Astrocyte of the cerebellum (primary cell): ENCODE measurements around the gene FAM107B.

ENCODE experiments used
- DNase-seq: peaks from one replicate; pipeline ENCODE4 v3.0.0-alpha.2; 2011; ENCODE audit warnings: low read depth
- H3K4me3 ChIP-seq: 2 replicates; pipeline ENCODE4 v1.5.1; 2011; ENCODE audit warnings: mild to moderate bottlenecking, low read depth, low read length, moderate library complexity
- in situ Hi-C: cut with HindIII; loops from 2 replicates; pipeline ENCODE4 v1.10.0; 2017; ENCODE audit warnings: low sequenced_read_pairs
- TF ChIP-seq, protein P1 (sequence below): IDR thresholded peaks from 2 replicates; pipeline ENCODE4 v1.5.1; 2012; ENCODE audit warnings: low read length, low read depth, moderate library complexity, mild to moderate bottlenecking; ENCODE audit errors: missing control alignments

The FAM107B gene

DNA sequence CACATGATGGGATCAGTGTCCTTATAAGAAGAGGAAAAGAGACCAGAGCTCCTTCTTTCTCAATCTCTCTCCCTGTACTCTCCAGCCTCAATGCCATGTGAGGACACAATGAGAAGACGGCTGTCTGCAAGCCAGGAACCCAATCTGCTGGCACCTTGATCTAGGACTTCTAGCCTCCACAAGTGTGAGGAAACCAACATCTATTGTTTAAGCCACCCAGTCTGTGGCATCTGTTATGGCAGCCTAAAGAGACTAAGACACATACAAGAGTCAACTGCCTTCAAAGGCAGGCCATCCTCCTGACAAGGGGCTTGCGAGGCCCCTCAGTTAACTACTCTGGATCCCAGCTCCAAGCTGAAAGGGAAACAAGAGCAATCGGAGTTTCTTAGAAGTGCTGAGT is 225.7 kb downstream of the FAM107B start:
- in situ Hi-C loops: no loop called here
- no peak overlapping the region for H3K4me3 ChIP-seq
- no peak for DNase-seq
- TF ChIP-seq, protein P1, sequence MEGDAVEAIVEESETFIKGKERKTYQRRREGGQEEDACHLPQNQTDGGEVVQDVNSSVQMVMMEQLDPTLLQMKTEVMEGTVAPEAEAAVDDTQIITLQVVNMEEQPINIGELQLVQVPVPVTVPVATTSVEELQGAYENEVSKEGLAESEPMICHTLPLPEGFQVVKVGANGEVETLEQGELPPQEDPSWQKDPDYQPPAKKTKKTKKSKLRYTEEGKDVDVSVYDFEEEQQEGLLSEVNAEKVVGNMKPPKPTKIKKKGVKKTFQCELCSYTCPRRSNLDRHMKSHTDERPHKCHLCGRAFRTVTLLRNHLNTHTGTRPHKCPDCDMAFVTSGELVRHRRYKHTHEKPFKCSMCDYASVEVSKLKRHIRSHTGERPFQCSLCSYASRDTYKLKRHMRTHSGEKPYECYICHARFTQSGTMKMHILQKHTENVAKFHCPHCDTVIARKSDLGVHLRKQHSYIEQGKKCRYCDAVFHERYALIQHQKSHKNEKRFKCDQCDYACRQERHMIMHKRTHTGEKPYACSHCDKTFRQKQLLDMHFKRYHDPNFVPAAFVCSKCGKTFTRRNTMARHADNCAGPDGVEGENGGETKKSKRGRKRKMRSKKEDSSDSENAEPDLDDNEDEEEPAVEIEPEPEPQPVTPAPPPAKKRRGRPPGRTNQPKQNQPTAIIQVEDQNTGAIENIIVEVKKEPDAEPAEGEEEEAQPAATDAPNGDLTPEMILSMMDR: no peak

DNA sequence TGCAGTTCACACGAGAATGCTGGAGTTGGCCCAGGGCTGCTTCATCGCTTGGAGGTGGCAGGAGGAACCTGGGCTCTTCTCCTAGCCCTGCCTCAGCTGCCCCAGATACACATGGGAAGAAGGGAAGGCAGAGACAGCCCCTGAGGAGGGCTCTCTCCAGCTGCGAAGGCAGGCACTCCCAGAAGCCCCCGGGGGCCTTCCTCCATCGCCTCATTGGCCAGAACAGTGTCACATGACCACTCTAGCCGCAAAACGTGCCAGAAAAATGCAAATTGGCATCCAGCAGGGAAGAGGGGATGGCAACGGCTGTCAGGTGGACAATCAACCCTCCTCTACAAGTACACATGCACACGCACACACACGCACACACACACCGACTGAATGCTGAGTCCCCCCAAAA is 226.2 kb downstream of the FAM107B start:
- in situ Hi-C loops: no loop called here
- TF ChIP-seq, protein P1: no peak
- DNase-seq: no peak
- H3K4me3 ChIP-seq: no peak overlapping the region

DNA sequence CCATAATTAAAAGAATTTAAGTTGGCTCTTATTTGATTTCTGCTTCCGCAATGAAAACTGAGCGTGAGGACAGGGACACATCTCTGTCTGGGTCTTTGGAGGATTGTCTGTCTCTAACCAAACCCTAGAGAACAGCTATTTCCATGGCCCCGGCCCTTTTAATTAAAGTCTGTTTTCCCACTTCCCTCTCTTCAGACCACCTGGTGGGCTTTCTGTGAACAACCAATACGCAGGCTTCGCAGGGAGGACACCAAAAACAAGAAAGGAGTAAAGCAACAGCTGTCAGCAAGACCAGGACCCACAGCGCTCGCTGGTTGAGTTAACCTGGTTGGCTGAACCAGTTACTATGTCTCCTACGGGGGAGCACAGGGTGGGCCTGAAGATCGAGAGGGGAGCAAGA is 226.9 kb downstream of the FAM107B start:
- DNase-seq: no peak
- TF ChIP-seq, protein P1: peak; percentile 27
- in situ Hi-C loops: no loop called here
- no peak overlapping the region for H3K4me3 ChIP-seq

DNA sequence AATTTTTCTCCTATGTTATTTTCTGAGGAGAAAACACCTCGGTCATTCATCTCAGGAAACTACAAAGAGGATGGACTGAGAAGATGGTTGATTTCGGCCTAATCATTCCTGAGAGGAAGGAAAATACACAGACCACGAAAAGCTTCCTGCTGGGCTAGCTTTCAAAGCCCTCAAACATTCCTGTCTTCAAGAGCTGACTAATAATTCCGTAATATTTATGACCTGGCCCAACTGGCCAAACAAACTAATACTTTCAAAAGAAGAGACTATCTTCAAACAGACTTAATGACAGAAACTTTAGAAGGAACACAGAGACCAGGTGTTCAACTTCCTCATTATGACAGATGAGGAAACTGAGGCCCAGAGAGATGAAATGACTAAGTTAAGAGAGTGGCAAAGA is 228.9 kb downstream of the FAM107B start:
- in situ Hi-C loops: no loop called here
- DNase-seq: peak; percentile 50
- TF ChIP-seq, protein P1: no peak
- no peak overlapping the region for H3K4me3 ChIP-seq

GRCh38 chr10:14543904-14544210 is 230.8 kb downstream of the FAM107B start:
- in situ Hi-C loops: no loop called here
- no peak for DNase-seq

DNA sequence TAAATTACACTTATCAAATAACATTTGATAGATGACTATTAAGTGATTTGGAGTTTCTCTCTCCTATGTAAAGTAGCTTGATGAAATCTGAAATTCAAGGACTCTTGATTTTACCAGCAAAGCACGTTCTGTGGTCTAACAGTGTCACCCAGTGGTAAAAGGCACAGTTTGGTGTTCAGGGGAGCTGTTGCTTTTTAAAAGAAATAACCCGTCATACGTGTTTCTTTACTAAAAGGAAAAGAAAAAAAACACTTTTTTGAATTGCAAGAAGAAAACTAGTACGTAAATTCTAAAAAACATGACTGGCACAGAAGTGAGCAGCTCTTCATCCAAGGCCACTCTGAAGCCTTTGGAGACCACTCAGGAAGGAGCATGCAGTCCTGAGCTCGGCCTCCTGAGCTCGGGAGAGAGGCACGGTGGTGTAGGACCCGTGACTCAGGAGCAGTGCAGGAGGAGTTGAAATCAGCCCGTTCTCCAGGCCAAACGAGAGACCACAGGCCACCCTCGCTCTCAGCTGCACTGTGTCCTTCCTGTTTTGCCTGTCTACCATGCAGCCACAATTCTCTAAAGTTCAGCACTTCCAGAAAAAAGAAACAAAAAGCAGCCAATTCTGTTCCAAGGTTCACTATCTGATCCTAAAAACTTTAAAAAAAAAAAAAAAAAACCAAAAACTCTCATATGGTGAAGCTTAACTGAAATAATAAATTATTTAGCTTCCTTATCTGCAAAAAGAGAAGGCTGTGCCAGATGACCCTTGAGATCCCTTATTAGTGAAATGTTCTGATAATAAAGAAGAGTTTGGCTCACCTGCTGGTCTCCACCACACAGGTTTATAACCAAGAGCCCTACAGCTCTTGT is 231.4 kb downstream of the FAM107B start:
- H3K4me3 ChIP-seq: no peak overlapping the region
- TF ChIP-seq, protein P1: peak; percentile 20
- in situ Hi-C loops: no loop called here
- no peak for DNase-seq

More at GRCh38 chr10:14543904-14544210, 230.8 kb downstream of the FAM107B start:
- H3K4me3 ChIP-seq: no peak overlapping the region
- TF ChIP-seq, protein P1: no peak
